Measurements from ENCODE around the gene SRPK2.

The SRPK2 gene

GRCh38 chr7:105131890-105132289 is 256.8 kb downstream of the SRPK2 start:
- no peak for TF ChIP-seq CTCF (conservative IDR thresholded peaks at IDR 0.05; ENCODE audit: control insufficient read depth, insufficient read depth, low read depth, low read length)
- no peak overlapping the region for H3K4me3 ChIP-seq (ENCODE audit: control insufficient read depth, low read depth, low read length)
- DNase-seq (ENCODE audit: low read depth): no peak

GRCh38 chr7:105131033-105131656 is 257.6 kb downstream of the SRPK2 start:
- DNase-seq (ENCODE audit: low read depth): peak; percentile 46
- TF ChIP-seq CTCF (conservative IDR thresholded peaks at IDR 0.05; ENCODE audit: control insufficient read depth, insufficient read depth, low read depth, low read length): no peak
- no peak overlapping the region for H3K4me3 ChIP-seq (ENCODE audit: control insufficient read depth, low read depth, low read length)

GRCh38 chr7:105130580-105130979 is 258.1 kb downstream of the SRPK2 start:
- TF ChIP-seq CTCF (conservative IDR thresholded peaks at IDR 0.05; ENCODE audit: control insufficient read depth, insufficient read depth, low read depth, low read length): no peak
- no peak for DNase-seq (ENCODE audit: low read depth)
- H3K4me3 ChIP-seq (ENCODE audit: control insufficient read depth, low read depth, low read length): no peak overlapping the region

GRCh38 chr7:105130048-105130447 is 258.7 kb downstream of the SRPK2 start:
- no peak for DNase-seq (ENCODE audit: low read depth)
- no peak for TF ChIP-seq CTCF (conservative IDR thresholded peaks at IDR 0.05; ENCODE audit: control insufficient read depth, insufficient read depth, low read depth, low read length)
- no peak overlapping the region for H3K4me3 ChIP-seq (ENCODE audit: control insufficient read depth, low read depth, low read length)

- H3K4me3 ChIP-seq (ENCODE audit: control insufficient read depth, low read depth, low read length): no peak overlapping the region
- DNase-seq (ENCODE audit: low read depth): no peak
- no peak for TF ChIP-seq CTCF (conservative IDR thresholded peaks at IDR 0.05; ENCODE audit: control insufficient read depth, insufficient read depth, low read depth, low read length)
These were observed 261.5 kb downstream of the SRPK2 start for GRCh38 chr7:105127179-105127578.

GRCh38 chr7:105126436-105126975 is 262.2 kb downstream of the SRPK2 start:
- TF ChIP-seq CTCF (conservative IDR thresholded peaks at IDR 0.05; ENCODE audit: control insufficient read depth, insufficient read depth, low read depth, low read length): no peak
- no peak overlapping the region for H3K4me3 ChIP-seq (ENCODE audit: control insufficient read depth, low read depth, low read length)
- no peak for DNase-seq (ENCODE audit: low read depth)
